HepG2 (cell line): ENCODE data around the gene CDKN2C. TPM values are rescaled to one million over a fixed set of nuclear protein-coding genes. Genes with fewer than 3 reads are reported as not detected.

Experiments used
- CENPX ChIP-seq: sonication (generic); formaldehyde crosslinking; IDR thresholded peaks from 2 replicates; pipeline ENCODE4 v1.9.0; 2021; ENCODE audit warnings: mild to moderate bottlenecking, missing genetic modification reagents, moderate library complexity
- ETV5 ChIP-seq: IDR thresholded peaks from 2 replicates; pipeline ENCODE4 v1.6.1; 2018; ENCODE audit warnings: missing biosample characterization, missing genetic modification reagents, inconsistent platforms, borderline replicate concordance
- FOXM1 ChIP-seq: sonication (generic); formaldehyde crosslinking; IDR thresholded peaks from 2 replicates; pipeline ENCODE4 v1.5.0; 2020; ENCODE audit warnings: missing genetic modification reagents
- HCFC1 ChIP-seq: fragments of 150-350 bp; IDR thresholded peaks from 2 replicates; pipeline ENCODE4 v1.6.1; 2014; ENCODE audit warnings: low read depth, low read length
- MED13 ChIP-seq: sonication (generic); formaldehyde crosslinking; IDR thresholded peaks from 2 replicates; pipeline ENCODE4 v1.5.0; 2020; ENCODE audit warnings: missing genetic modification reagents
- ZFP37 ChIP-seq: sonication (generic); formaldehyde crosslinking; IDR thresholded peaks from 2 replicates; pipeline ENCODE4 v1.4.0; 2020; ENCODE audit warnings: missing genetic modification reagents, borderline replicate concordance
- ZNF124 ChIP-seq: sonication (generic); formaldehyde crosslinking; IDR thresholded peaks from 2 replicates; pipeline ENCODE4 v1.4.0; 2020; ENCODE audit warnings: missing genetic modification reagents
- ZNF468 ChIP-seq: sonication (generic); formaldehyde crosslinking; IDR thresholded peaks from 2 replicates; pipeline ENCODE4 v1.8.0; 2022; ENCODE audit warnings: mild to moderate bottlenecking, moderate library complexity, missing genetic modification reagents
- ZNF546 ChIP-seq: sonication (generic); formaldehyde crosslinking; conservative IDR thresholded peaks from 2 replicates; pipeline ENCODE4 v1.8.1; 2023; ENCODE audit warnings: mild to moderate bottlenecking, missing genetic modification reagents
- ZNF652 ChIP-seq: IDR thresholded peaks from 2 replicates; pipeline ENCODE4 v1.6.1; 2016; ENCODE audit warnings: low read depth, borderline replicate concordance
- polyA plus RNA-seq, 8 experiments: library from polyadenylated mRNA; depleted of rRNA in 3 of 8; stranded (reverse) in 7 of 8; unstranded in 1 of 8; fragments of >200 nt; fragmentation: Illumina TruSeq in 4 of 8; extraction: Trizol in 4 of 8; gene quantifications; 2 replicates each; pipeline versions ENCODE4 v1.2.1 to v1.2.3, GENCODE V29; 2011 to 2016; ENCODE audit warnings: low read depth in 4 of 8, missing spikeins in 1 of 8, mixed read lengths in 1 of 8; ENCODE audit not compliant: insufficient read depth in 1 of 8
- total RNA-seq, 5 experiments: library from RNA; depleted of rRNA; stranded (reverse); fragments of >200 nt; fragmentation: Illumina TruSeq; extraction: Trizol; gene quantifications; 2 replicates each; pipeline ENCODE4 v1.2.3, GENCODE V29; 2016; ENCODE audit warnings: low read depth in 1 of 5
- TF ChIP-seq, protein P1 (sequence below): sonication (generic); formaldehyde crosslinking; IDR thresholded peaks from 2 replicates; pipeline ENCODE4 v1.8.1; 2022; ENCODE audit warnings: mild to moderate bottlenecking, missing genetic modification reagents
- TF ChIP-seq, protein P2 (sequence below): sonication (generic); formaldehyde crosslinking; IDR thresholded peaks from 2 replicates; pipeline ENCODE4 v1.4.0; 2020; ENCODE audit warnings: missing genetic modification reagents
- TF ChIP-seq, protein P3 (sequence below): sonication (generic); formaldehyde crosslinking; IDR thresholded peaks from 2 replicates; pipeline ENCODE4 v1.4.0; 2020; ENCODE audit warnings: missing genetic modification reagents, mild to moderate bottlenecking, borderline replicate concordance
- TF ChIP-seq, protein P4 (sequence below): IDR thresholded peaks from 2 replicates; pipeline ENCODE4 v1.4.0; 2020; ENCODE audit warnings: mild to moderate bottlenecking, missing genetic modification reagents
- TF ChIP-seq, protein P5 (sequence below): sonication (generic); formaldehyde crosslinking; IDR thresholded peaks from 2 replicates; pipeline ENCODE4 v1.8.0; 2022; ENCODE audit warnings: mild to moderate bottlenecking, missing genetic modification reagents, moderate library complexity

CDKN2C gene
- total and polyA plus RNA-seq, 2 of the 13 experiments (the other 11 are each of a cell fraction or from before 2014, with no cell fraction given) = 7.8 to 13.7 TPM

DNA sequence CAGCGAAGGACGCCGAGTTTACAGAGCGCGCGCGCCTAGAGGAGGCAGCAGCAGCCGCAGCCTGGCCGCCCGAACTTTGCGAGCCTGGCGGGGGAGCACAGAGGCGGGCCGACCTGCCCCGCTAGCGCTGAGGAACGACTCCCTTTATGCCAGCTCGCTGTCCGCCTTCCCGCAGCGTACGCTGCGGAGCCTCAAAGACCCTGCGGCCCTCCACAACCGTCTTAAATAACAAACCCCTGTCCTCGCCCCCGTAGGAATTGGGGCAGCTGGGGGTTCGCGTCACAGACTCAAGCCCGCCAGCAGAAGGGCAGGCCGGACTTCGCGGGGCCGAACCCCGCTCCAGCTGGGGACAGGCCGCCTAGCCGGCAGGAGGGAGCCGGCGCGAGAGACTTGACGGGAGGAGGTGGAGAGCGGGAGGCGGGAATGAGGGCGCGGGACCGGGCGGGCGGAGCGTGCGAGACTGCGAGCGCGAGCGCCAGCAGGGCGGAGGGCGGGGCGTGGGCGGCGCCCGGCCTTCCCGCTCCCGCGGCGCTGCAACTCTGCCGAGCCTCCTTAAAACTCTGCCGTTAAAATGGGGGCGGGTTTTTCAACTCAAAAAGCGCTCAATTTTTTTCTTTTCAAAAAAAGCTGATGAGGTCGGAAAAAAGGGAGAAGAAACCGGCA, 1.8 kb upstream of the CDKN2C start (continued):
- TF ChIP-seq ZNF652 (CRISPR knock-in tag) (no peak; the same call in 1 of the 2 replicates), ZNF124 (CRISPR knock-in tag) (peak; percentile 44; the same call in 1 of the 2 replicates), MED13 (CRISPR knock-in tag) (no peak; the same call in 1 of the 2 replicates), HCFC1 (no peak), ZFP37 (CRISPR knock-in tag) (peak; percentile 29; the same call in 1 of the 2 replicates), ETV5 (no peak; the same call in 1 of the 2 replicates), CENPX (CRISPR knock-in tag) (no peak), ZNF546 (peak; percentile 90), FOXM1 (no peak), ZNF468 (CRISPR knock-in tag) (no peak)
- TF ChIP-seq, protein P1, sequence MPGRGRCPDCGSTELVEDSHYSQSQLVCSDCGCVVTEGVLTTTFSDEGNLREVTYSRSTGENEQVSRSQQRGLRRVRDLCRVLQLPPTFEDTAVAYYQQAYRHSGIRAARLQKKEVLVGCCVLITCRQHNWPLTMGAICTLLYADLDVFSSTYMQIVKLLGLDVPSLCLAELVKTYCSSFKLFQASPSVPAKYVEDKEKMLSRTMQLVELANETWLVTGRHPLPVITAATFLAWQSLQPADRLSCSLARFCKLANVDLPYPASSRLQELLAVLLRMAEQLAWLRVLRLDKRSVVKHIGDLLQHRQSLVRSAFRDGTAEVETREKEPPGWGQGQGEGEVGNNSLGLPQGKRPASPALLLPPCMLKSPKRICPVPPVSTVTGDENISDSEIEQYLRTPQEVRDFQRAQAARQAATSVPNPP (CRISPR knock-in tag) = peak; percentile 87; the same call in 1 of the 2 replicates
- TF ChIP-seq, protein P2, sequence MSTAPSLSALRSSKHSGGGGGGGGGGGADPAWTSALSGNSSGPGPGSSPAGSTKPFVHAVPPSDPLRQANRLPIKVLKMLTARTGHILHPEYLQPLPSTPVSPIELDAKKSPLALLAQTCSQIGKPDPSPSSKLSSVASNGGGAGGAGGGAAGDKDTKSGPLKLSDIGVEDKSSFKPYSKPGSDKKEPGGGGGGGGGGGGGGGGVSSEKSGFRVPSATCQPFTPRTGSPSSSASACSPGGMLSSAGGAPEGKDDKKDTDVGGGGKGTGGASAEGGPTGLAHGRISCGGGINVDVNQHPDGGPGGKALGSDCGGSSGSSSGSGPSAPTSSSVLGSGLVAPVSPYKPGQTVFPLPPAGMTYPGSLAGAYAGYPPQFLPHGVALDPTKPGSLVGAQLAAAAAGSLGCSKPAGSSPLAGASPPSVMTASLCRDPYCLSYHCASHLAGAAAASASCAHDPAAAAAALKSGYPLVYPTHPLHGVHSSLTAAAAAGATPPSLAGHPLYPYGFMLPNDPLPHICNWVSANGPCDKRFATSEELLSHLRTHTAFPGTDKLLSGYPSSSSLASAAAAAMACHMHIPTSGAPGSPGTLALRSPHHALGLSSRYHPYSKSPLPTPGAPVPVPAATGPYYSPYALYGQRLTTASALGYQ = no peak
- TF ChIP-seq, protein P3, sequence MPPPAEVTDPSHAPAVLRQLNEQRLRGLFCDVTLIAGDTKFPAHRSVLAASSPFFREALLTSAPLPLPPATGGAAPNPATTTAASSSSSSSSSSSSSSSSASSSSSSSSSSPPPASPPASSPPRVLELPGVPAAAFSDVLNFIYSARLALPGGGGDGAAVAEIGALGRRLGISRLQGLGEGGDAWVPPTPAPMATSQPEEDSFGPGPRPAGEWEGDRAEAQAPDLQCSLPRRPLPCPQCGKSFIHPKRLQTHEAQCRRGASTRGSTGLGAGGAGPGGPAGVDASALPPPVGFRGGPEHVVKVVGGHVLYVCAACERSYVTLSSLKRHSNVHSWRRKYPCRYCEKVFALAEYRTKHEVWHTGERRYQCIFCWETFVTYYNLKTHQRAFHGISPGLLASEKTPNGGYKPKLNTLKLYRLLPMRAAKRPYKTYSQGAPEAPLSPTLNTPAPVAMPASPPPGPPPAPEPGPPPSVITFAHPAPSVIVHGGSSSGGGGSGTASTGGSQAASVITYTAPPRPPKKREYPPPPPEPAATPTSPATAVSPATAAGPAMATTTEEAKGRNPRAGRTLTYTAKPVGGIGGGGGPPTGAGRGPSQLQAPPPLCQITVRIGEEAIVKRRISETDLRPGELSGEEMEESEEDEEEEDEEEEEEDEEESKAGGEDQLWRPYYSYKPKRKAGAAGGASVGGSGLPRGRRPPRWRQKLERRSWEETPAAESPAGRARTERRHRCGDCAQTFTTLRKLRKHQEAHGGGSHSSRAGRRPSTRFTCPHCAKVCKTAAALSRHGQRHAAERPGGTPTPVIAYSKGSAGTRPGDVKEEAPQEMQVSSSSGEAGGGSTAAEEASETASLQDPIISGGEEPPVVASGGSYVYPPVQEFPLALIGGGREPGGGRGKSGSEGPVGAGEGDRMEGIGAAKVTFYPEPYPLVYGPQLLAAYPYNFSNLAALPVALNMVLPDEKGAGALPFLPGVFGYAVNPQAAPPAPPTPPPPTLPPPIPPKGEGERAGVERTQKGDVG (CRISPR knock-in tag) = peak; percentile 78; the same call in 1 of the 2 replicates
- TF ChIP-seq, protein P4, sequence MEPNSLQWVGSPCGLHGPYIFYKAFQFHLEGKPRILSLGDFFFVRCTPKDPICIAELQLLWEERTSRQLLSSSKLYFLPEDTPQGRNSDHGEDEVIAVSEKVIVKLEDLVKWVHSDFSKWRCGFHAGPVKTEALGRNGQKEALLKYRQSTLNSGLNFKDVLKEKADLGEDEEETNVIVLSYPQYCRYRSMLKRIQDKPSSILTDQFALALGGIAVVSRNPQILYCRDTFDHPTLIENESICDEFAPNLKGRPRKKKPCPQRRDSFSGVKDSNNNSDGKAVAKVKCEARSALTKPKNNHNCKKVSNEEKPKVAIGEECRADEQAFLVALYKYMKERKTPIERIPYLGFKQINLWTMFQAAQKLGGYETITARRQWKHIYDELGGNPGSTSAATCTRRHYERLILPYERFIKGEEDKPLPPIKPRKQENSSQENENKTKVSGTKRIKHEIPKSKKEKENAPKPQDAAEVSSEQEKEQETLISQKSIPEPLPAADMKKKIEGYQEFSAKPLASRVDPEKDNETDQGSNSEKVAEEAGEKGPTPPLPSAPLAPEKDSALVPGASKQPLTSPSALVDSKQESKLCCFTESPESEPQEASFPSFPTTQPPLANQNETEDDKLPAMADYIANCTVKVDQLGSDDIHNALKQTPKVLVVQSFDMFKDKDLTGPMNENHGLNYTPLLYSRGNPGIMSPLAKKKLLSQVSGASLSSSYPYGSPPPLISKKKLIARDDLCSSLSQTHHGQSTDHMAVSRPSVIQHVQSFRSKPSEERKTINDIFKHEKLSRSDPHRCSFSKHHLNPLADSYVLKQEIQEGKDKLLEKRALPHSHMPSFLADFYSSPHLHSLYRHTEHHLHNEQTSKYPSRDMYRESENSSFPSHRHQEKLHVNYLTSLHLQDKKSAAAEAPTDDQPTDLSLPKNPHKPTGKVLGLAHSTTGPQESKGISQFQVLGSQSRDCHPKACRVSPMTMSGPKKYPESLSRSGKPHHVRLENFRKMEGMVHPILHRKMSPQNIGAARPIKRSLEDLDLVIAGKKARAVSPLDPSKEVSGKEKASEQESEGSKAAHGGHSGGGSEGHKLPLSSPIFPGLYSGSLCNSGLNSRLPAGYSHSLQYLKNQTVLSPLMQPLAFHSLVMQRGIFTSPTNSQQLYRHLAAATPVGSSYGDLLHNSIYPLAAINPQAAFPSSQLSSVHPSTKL (CRISPR knock-in tag) = peak; percentile 45
- TF ChIP-seq, protein P5, sequence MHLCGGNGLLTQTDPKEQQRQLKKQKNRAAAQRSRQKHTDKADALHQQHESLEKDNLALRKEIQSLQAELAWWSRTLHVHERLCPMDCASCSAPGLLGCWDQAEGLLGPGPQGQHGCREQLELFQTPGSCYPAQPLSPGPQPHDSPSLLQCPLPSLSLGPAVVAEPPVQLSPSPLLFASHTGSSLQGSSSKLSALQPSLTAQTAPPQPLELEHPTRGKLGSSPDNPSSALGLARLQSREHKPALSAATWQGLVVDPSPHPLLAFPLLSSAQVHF (CRISPR knock-in tag) = peak; percentile 91
